Stimulated activated naive B cell treated with anti-CD40 and anti-IgM and Interleukin-4, amounts not matched to agents 10 μg/mL and 1 μg/mL and 100 μg/mL, for 72 hours (primary cell): ENCODE results near the gene KRTAP10-5.
A peak's percentile ranks its signal among the peaks of the same experiment; 100 is the strongest.
"Not testable (repeated sequence)": the region's sequence is repeated elsewhere in the genome, so short reads cannot be mapped to it uniquely, and the experiment has no call there.

Experiments
- ATAC-seq, 2 donors: fragments of 150-1000 bp; cut with Tn5 transposase; replicated peaks; 2 replicates each; pipeline ENCODE4 v1.10.0; 2021; ENCODE audit warnings: moderate library complexity in 1 of 2
- DNase-seq: peaks from one replicate; pipeline ENCODE4 v3.0.0; 2021
- H3K27ac Mint-ChIP-seq: one replicate; pipeline ENCODE4 v1.8.0; 2022; ENCODE audit warnings: mild to moderate bottlenecking, mixed read lengths
- H3K27me3 Mint-ChIP-seq, 2 donors: one replicate each; pipeline ENCODE4 v1.8.0; 2022; ENCODE audit warnings: mixed read lengths in 2 of 2
- H3K36me3 Mint-ChIP-seq, 2 donors: one replicate each; pipeline ENCODE4 v1.8.0; 2022; ENCODE audit warnings: mixed read lengths in 2 of 2, mild to moderate bottlenecking in 1 of 2
- H3K4me1 Mint-ChIP-seq, 2 donors: one replicate each; pipeline ENCODE4 v1.8.0; 2022; ENCODE audit warnings: mixed read lengths in 2 of 2, mild to moderate bottlenecking in 1 of 2
- H3K4me3 Mint-ChIP-seq, 2 donors: one replicate each; pipeline ENCODE4 v1.8.0; 2022; ENCODE audit warnings: mild to moderate bottlenecking in 2 of 2, mixed read lengths in 2 of 2, moderate library complexity in 1 of 2
- H3K9me3 Mint-ChIP-seq, 2 donors: one replicate each; pipeline ENCODE4 v1.8.0; 2022; ENCODE audit warnings: mixed read lengths in 2 of 2, mild to moderate bottlenecking in 1 of 2

KRTAP10-5 gene

DNA sequence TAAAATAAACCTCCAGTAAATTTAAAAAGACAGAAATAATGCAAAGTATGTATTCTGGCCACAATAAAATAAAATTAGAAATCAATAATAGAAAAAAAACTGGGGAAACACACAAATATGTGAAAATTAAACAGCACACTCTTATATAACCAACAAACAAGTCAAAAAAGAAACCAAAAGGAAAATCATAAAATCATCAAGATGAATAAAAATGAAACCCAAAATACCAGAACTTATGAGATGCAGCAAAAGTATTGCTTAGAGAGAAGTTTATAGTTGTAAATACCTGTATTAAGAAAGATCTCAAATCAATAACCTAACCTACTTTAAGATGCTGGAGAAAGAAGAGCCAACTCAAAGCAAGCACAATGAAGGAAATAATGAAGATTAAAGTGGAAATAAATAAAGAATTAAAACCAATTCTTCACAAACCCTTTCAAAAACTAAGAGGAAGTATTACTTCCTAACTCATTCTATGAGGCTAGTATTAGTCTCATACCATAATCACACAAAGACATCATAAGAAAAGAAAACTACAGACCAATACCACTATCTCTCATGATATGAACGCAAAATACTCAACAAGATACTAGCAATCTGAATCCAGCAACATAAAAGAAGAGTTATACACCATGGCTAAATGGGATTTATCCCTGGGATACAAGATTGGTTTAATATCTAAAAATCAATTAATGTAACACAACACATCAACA, 15.4 kb downstream of the KRTAP10-5 start:
- H3K27me3 Mint-ChIP-seq: peaks cover 6 to 13% of the 10 kb centered on the region in 2 donors
- H3K9me3 Mint-ChIP-seq: peaks cover 0 to 12% of the 10 kb centered on the region in 2 donors
- peaks cover 3 to 5% of the 10 kb centered on the region in 2 donors for H3K36me3 Mint-ChIP-seq
- ATAC-seq: peak; percentile 76 to 87
- peak overlapping the region; percentile 5 to 36 for H3K4me3 Mint-ChIP-seq
- peak overlapping the region; percentile 82 for H3K27ac Mint-ChIP-seq
- H3K4me1 Mint-ChIP-seq: peaks cover 8 to 22% of the 10 kb centered on the region in 2 donors
- DNase-seq: no peak

DNA sequence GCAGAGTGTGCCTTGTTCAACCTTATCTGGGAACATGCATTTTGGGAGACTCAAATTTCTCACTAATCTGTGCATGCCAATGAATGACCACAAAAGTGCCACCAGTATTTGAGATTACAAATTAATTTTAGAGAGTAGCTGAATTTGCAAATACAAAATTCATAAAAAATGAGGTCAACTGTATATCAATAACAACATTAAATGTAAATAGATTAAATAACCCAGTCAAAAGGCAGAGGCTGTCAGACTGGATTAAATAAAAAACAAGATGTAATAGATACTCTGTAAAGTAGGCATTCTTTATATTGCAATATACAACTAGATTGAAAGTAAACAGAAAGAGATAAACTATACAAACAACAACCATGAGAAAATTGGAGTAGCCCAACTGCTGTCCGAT, 16.3 kb downstream of the KRTAP10-5 start:
- Mint-ChIP-seq H3K27ac (no peak overlapping the region), H3K4me3 (no peak overlapping the region), H3K4me1 (peaks cover 8 to 22% of the 10 kb centered on the region in 2 donors), H3K27me3 (peaks cover under 1 to 14% of the 10 kb centered on the region in 2 donors), H3K36me3 (peaks cover 3 to 5% of the 10 kb centered on the region in 2 donors), H3K9me3 (peaks cover 0 to 14% of the 10 kb centered on the region in 2 donors)
- no peak for ATAC-seq
- no peak for DNase-seq

DNA sequence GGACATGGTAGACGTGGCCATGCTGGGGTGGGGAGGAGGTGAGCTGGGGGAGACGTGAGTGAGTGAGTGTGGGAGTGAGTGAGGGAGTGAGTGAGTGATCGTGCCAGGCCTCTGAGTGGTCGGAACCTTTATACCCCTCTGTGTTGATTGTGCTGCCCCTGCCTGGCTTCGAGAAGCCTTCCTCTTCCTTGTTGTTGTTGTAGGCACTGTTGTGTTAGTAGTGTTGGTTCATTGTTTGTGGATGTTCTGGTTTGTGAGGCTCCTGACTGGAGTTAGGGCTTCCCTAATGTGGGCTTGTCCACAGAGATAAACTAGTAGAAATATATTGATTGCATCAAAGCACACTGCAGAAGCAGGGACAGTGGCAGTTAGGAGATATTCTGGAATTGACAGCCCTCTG, 21.7 kb downstream of the KRTAP10-5 start, which contains the start of gene KRTAP10-3:
KRTAP10-3 (minus strand) TSS at position 101 of the 400 bp plus-strand sequence; CDS start at position 21, 80 bp downstream.
- H3K27ac Mint-ChIP-seq: no peak within 1 kb of the TSS
- DNase-seq: no peak
- H3K9me3 Mint-ChIP-seq: peaks cover 0 to 17% of the 10 kb centered on the region in 2 donors
- no peak for ATAC-seq
- H3K36me3 Mint-ChIP-seq: peaks cover 3 to 5% of the 10 kb centered on the region in 2 donors
- peaks cover 3 to 4% of the 10 kb centered on the region in 2 donors for H3K4me1 Mint-ChIP-seq
- H3K4me3 Mint-ChIP-seq: no peak within 1 kb of the TSS
- peaks cover 10 to 39% of the 10 kb centered on the region in 2 donors for H3K27me3 Mint-ChIP-seq

DNA sequence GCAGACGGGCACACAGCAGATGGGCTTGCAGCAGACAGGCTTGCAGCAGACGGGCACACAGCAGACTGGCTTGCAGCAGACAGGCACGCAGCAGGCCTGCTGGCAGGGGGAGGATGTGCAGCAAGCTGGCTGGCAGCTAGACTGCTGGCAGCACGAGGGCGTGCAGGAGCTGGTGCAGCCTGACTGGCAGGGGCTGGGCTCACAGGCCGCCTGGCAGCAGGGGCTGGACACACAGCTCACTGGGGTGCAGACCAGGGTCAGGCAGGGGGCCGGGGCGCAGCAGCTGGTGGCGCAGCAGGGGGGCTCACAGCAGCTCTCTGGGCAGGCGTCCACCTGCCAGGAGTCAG, 22.1 kb downstream of the KRTAP10-5 start:
- peaks cover 12 to 39% of the 10 kb centered on the region in 2 donors for H3K27me3 Mint-ChIP-seq
- ATAC-seq, H3K27ac Mint-ChIP-seq, H3K4me1 Mint-ChIP-seq, H3K4me3 Mint-ChIP-seq, DNase-seq, H3K36me3 Mint-ChIP-seq: not testable (repeated sequence)
- H3K9me3 Mint-ChIP-seq: peaks cover 0 to 17% of the 10 kb centered on the region in 2 donors

DNA sequence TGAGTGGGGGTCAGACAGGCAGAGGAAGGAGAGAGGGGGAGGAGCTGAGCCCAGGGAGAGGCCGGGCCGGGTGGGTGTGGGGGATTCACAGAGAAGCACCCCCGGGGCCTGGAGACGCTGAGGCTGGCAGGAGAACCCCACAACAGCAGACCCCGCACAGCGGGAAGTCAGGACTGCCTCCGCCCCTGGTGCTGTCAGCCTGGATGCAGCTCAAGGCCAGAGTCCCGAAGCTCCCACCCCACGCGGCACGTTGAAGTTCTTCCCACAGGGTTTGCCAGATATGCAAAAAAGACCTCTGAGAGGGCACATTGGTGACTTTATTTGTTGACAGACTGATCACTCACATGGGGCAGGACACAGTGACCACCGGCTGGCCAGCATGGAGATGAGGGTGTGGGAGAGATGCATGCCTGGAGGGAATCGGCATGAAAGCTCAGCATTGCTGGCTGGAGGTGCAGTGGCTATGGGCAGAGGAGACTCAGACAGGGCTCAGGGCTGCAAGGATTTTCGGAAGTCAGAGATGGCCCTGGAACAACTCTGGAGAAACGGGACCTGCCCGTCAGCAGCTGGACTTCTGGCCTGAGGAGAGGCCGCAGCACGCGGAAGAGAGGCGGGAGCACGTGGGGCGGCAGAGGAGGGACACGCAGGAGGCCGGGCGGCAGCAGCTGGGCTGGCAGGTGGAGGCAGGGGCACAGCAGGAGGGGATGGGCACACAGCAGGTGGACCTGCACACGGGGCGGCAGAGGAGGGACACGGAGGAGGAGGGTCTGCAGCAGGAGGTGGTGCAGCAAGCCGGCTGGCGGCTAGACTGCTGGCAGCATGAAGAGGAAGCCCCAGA, 22.7 kb downstream of the KRTAP10-5 start:
- peaks cover 0 to 15% of the 10 kb centered on the region in 2 donors for H3K9me3 Mint-ChIP-seq
- peaks cover 17 to 45% of the 10 kb centered on the region in 2 donors for H3K27me3 Mint-ChIP-seq
- peaks cover 3 to 4% of the 10 kb centered on the region in 2 donors for H3K4me1 Mint-ChIP-seq
- ATAC-seq (peak in 1 of 2 donors; percentile 6), DNase-seq (no peak)
- no peak overlapping the region for H3K27ac Mint-ChIP-seq
- peaks cover 3 to 5% of the 10 kb centered on the region in 2 donors for H3K36me3 Mint-ChIP-seq
- no peak overlapping the region for H3K4me3 Mint-ChIP-seq

DNA sequence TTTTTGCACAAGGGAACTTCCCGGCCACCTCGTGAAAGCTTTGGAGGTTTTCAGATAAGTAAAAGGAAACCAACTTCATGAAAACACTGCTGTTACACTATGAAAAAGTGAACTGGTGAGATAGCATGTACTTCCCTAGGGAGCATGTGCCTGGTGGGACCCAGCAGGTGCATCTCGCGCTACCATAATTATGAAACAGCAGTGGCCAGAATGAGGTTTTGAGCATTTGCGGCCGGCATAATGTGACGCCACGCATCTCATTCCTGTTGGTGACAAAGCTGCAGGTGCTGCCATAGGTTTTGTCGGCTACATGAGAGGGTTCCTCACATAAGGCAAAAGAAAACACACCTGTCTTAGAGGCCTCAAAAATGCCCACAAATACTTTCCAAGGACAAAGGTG, 23.5 kb downstream of the KRTAP10-5 start:
- H3K9me3 Mint-ChIP-seq: peaks cover 0 to 10% of the 10 kb centered on the region in 2 donors
- peaks cover 3 to 4% of the 10 kb centered on the region in 2 donors for H3K4me1 Mint-ChIP-seq
- DNase-seq (peak; percentile 42), ATAC-seq (peak; percentile 81 to 96)
- H3K27me3 Mint-ChIP-seq: peaks cover 22 to 51% of the 10 kb centered on the region in 2 donors
- no peak overlapping the region for H3K27ac Mint-ChIP-seq
- H3K4me3 Mint-ChIP-seq: peak overlapping the region in 1 of 2 donors; percentile 26
- H3K36me3 Mint-ChIP-seq: peaks cover 2 to 3% of the 10 kb centered on the region in 2 donors

DNA sequence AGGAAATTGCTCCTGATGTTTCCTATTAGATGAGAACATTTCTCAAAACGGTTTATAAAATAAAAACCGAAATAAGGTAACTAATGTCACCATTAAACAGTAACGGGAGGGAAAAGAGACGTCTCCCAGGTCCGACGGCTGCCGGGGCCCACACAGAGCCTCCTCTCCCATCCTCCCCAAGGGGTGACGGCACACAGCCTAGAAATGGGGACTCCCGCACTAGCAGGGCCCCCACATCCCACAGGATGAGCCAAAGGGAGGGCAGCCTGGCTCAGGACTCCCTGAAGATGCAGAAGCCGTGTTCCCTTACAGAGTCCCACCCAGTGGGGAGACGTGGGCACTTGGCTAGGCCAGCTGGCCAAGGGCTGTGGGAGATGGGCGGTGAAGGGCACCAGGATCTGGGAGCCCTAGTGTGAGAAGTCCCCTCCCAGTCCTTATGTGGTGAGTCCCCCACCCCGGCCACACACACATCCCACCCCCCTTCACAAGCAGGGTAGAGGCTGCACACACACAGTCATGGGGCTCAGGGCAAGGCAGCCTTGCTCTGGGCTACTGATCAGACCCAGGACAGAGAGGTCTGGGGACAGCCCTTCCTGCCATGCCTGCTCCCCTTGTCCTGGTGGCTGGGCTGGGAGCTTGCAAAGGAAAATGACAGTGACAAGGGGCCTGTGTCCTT, 25.1 kb downstream of the KRTAP10-5 start:
- H3K4me3 Mint-ChIP-seq: no peak overlapping the region
- H3K36me3 Mint-ChIP-seq: no peaks in the 10 kb centered on the region

DNA sequence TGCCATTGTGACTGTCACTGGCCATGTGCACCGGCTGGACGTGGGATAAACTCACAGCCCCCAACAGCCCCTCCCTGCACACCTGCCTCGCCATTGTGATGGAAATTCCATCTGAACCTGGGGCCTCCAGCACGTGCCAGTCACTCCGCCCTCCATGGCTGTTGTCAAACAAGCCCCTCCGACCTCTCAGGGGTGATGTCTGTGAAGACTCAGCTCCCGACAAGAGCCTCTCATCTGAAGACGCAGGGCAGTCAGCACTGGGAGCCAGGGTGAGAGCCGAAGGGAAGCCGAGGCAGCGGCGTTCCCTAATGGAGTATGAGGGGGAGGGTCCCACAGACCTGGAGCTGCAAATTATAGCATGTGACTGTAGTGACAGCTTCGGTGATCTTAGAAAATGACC, 27.7 kb downstream of the KRTAP10-5 start:
- ATAC-seq (no peak), DNase-seq (no peak)
- peaks cover 58 to 75% of the 10 kb centered on the region in 2 donors for H3K27me3 Mint-ChIP-seq
- no peak overlapping the region for H3K27ac Mint-ChIP-seq
- peaks cover 4 to 10% of the 10 kb centered on the region in 2 donors for H3K4me1 Mint-ChIP-seq
- H3K36me3 Mint-ChIP-seq: peaks cover under 1 to 2% of the 10 kb centered on the region in 2 donors
- H3K9me3 Mint-ChIP-seq: peaks cover 2 to 6% of the 10 kb centered on the region in 2 donors
- no peak overlapping the region for H3K4me3 Mint-ChIP-seq

More for the DNA sequence above, 25.1 kb downstream of the KRTAP10-5 start:
- no peak overlapping the region for H3K27ac Mint-ChIP-seq
- no peak for DNase-seq
- H3K4me1 Mint-ChIP-seq: peaks cover 4 to 6% of the 10 kb centered on the region in 2 donors
- no peak for ATAC-seq
- H3K27me3 Mint-ChIP-seq: peaks cover 38 to 66% of the 10 kb centered on the region in 2 donors
- H3K9me3 Mint-ChIP-seq: peaks cover 0 to 5% of the 10 kb centered on the region in 2 donors

DNA sequence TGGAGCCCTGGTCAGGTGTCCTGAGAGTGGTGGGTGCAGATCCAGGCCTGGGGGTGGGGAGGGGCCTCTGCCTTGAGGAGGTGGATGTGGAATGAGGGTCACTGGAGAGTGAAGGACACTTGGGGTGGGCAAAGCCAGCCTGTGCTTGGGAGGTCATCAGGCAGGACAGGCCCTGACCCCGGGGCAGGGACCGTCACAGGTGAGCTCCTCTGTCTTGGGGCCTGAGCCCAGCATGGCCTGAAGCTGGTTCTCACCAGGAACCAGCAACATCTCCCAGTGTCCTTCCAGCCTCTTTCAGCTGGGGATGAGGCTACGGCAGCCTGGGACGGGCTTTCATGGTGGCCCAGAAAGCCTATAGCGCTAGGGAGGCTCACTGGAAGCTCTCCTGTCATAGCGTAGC, 28.3 kb downstream of the KRTAP10-5 start:
- H3K4me3 Mint-ChIP-seq: no peak overlapping the region
- H3K27me3 Mint-ChIP-seq: peaks cover 60 to 76% of the 10 kb centered on the region in 2 donors
- peaks cover 6 to 7% of the 10 kb centered on the region in 2 donors for H3K36me3 Mint-ChIP-seq
- H3K9me3 Mint-ChIP-seq: peaks cover 7 to 9% of the 10 kb centered on the region in 2 donors
- H3K27ac Mint-ChIP-seq: no peak overlapping the region
- ATAC-seq: no peak
- no peak for DNase-seq
- H3K4me1 Mint-ChIP-seq: peaks cover 6 to 11% of the 10 kb centered on the region in 2 donors

DNA sequence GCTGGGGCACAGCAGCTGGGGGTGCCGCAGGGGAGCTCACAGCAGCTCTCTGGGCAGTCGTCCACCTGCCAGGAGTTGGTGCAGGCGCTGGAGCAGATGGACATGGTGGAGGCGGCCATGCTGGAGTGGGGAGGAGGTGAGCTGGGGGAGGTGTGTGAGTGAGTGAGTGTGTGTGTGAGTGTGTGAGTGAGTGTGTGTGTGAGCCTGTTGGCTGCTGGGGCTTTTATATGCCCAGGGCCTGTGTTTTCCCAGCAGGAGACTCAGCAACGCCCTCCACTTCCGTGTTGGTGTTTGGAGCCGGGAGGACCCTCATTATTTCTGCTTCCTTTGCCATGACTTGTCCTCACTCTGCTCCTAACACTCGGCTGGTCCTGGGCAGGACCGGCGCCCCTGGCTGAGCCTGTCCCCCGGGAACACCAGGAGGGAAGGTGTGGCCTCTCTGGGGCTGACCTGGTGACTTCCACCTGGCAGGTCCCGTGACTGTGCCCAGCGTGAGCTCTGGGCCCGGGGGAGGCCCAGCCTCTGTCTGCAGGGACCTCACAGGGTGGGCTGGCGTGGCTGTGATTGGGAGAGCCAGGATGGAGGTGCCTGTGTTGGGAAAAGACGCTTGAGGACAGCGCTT, 29.0 kb downstream of the KRTAP10-5 start, which contains the start of gene KRTAP10-2:
KRTAP10-2 (minus strand) TSS at position 166 of the 622 bp plus-strand sequence; CDS start at position 119, 47 bp downstream.
- no peak within 1 kb of the TSS for H3K4me3 Mint-ChIP-seq
- ATAC-seq (no peak), DNase-seq (no peak)
- H3K27ac Mint-ChIP-seq: no peak within 1 kb of the TSS
- H3K27me3 Mint-ChIP-seq: peaks cover 57 to 76% of the 10 kb centered on the region in 2 donors
- H3K9me3 Mint-ChIP-seq: peaks cover 14 to 15% of the 10 kb centered on the region in 2 donors
- H3K4me1 Mint-ChIP-seq: peaks cover 6 to 9% of the 10 kb centered on the region in 2 donors
- peaks cover 12 to 14% of the 10 kb centered on the region in 2 donors for H3K36me3 Mint-ChIP-seq

DNA sequence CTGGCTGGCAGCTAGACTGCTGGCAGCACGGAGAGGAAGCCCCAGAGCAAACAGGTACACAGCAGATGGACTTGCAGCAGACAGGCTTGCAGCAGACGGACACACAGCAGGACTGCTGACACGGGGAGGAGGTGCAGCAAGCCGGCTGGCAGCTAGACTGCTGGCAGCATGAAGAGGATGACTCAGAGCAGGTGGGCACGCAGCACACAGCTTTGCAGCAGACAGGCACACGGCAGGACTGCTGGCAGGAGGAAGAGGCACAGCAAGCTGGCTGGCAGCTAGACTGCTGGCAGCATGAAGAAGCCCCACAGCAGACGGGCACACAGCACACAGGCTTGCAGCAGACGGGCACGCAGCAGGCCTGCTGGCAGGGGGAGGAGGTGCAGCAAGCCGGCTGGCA, 29.6 kb downstream of the KRTAP10-5 start:
- Mint-ChIP-seq H3K36me3 (peaks cover 12 to 14% of the 10 kb centered on the region in 2 donors), H3K27me3 (peaks cover 57 to 72% of the 10 kb centered on the region in 2 donors), H3K4me3 (no peak overlapping the region), H3K4me1 (peaks cover 6 to 9% of the 10 kb centered on the region in 2 donors), H3K27ac (no peak overlapping the region), H3K9me3 (peaks cover 15 to 17% of the 10 kb centered on the region in 2 donors)
- ATAC-seq: no peak
- no peak for DNase-seq

DNA sequence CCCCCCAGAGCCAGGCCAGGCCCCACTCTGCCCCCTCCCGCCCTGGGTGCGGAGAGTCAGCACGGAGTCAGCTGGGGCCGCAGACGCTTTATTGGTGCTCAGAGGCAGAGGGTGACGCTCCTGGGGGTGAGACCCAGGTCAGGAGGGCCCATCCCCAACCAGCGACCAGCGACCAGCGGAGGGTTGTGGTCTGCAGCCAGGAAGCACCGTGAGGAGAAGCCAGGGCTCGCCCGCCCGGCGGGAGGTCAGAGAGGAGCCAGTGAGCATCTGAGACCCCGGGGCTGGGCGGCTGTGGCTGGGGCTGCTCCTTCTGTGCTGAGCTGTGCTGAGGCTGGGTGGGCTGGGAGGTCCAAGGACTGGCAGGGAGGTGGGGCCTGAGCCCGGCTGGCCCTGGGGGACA, 30.1 kb downstream of the KRTAP10-5 start:
- Mint-ChIP-seq H3K36me3 (peaks cover 12 to 14% of the 10 kb centered on the region in 2 donors), H3K9me3 (peaks cover 15 to 22% of the 10 kb centered on the region in 2 donors), H3K27me3 (peaks cover 57 to 69% of the 10 kb centered on the region in 2 donors)
- not testable (repeated sequence) for H3K27ac Mint-ChIP-seq, H3K4me1 Mint-ChIP-seq, ATAC-seq, H3K4me3 Mint-ChIP-seq, DNase-seq

DNA sequence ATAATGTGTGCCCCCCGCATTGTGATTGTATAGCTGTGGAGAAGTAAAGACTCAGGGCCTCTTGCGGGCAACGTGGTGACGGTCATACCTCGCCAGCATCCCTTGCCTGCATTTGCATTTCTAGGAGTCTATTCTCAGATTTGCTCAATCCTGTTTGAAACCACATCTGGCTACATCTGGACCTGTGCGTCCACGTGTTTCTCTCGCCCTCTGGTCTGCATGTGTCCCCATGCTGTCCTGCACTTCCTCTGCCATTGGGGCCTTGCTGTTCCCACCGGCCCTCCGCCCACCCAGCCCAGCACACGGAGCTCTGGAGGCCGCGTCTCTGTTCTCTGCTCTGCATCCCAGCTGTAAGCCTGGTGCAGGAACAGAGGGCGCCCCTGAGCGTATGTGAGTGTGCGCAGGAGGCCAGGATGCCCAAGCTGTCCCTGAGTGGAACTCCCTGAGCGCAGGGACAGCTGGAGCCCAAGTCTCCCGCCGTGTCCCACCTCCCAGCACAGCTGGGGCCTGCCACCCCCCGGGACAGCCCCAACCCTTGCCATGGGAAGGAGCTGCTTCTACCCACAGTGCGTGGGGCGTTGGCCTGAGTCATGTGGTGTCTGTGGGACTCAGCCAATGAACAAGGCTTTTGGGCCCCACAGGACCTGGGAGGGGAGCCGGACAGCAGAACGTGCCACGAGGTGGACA, 30.7 kb downstream of the KRTAP10-5 start:
- peaks cover 6 to 9% of the 10 kb centered on the region in 2 donors for H3K4me1 Mint-ChIP-seq
- H3K9me3 Mint-ChIP-seq: peaks cover 15 to 22% of the 10 kb centered on the region in 2 donors
- H3K27me3 Mint-ChIP-seq: peaks cover 57 to 66% of the 10 kb centered on the region in 2 donors
- ATAC-seq (no peak), DNase-seq (no peak)
- H3K36me3 Mint-ChIP-seq: peaks cover 12 to 14% of the 10 kb centered on the region in 2 donors
- no peak overlapping the region for H3K4me3 Mint-ChIP-seq
- no peak overlapping the region for H3K27ac Mint-ChIP-seq
